NOMO-1 (cell line): Measurements from ENCODE around the gene SPAG7.

Source experiments
- DNase-seq, 2 experiments: peaks; one replicate each; lab custom pipeline; 2025; ENCODE audit not compliant: unreplicated experiment in 2 of 2; lab: John Stamatoyannopoulos, UW

Gene SPAG7

DNA sequence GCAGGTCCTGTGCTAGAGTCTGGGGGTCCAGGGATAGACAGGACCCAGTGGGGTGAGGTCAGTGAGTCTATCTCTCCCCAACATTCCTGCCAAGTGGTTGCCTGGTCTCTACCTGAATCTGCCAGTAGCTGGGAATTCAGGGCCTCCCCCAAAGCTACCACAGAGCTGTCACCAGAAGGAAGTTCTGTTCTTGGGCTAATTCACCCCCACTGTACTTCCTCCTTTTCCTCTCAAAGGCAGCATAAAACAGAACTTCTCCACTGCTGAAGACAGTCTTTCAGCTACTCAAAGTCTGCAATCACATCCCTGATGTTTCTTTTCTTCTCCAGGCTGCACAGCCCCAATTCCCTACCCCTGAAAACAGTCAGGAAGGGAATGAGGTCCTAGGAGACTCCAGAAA lies 11.1 kb upstream of the SPAG7 start:
- peak; percentile 61 to 81 for DNase-seq

DNA sequence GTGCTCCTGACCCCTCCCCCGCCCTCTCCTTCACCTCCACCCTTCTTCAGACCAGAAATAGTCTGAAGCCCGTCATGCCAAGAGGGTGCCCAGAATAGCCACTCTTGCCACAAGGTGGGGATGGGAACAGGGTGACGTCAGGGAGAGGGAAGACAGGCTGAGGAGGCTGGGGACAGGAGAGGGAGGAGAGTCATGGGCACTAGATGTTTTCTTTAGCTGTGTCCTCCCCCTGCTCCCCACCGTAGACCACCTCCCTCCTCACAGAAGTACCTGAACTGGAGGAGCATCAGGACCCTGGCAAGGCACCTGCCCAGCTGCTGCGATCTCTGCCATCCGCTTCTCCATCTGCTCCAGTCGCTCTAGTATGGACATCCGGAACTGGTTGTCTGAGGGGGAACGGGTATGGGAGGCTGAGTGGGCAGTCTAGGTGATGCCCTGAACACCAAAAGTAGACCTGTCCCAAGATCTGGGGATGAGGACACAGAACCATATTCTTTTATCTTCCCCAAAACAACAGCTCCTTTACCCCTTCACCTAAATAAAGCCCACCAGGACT lies 6.6 kb upstream of the SPAG7 start:
- no peak for DNase-seq

DNA sequence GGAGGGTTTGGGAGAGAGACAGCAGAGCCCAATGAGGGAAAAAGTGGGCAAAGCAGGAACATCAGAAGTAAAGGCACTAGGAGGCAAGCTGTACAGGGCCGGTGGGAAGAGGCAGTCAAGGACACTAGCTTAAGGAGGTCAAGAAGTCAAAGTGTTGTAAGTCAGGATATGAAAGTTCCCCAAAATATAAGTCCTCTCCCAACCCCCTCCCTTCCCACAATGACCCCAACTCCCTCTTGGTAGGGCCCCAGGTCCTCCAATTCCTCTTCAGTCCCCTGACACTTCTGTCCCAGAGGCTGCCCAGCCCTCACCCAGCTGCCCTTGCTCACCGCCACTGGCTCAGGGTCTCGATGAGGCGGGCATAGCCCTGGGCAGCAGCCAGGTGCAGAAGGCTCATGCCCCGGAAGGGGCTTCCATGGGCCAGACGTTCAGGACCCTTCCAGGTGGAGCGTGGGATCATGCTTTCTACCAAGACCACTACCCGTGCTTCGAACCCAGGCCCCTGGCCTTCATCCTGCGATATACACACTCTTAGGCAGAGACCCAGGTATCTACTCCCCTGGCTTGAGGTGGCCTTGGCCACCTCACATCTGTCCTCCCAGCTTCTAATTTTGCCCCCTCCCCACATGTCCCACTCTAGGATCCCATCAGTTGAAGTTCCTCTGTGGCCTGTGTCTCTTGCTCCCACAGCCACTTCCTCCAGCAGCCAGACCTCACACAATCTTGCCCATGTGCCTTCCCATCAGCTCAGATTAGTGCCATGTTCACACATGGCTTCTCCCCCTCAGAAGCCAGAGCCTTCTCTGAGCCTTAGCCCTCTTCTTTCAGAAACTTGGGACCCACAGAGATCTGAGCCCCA lies 5.9 kb upstream of the SPAG7 start:
- no peak for DNase-seq

- no peak for DNase-seq
Measured at GRCh38 chr17:4972752-4973151, 5.1 kb upstream of the SPAG7 start.

DNA sequence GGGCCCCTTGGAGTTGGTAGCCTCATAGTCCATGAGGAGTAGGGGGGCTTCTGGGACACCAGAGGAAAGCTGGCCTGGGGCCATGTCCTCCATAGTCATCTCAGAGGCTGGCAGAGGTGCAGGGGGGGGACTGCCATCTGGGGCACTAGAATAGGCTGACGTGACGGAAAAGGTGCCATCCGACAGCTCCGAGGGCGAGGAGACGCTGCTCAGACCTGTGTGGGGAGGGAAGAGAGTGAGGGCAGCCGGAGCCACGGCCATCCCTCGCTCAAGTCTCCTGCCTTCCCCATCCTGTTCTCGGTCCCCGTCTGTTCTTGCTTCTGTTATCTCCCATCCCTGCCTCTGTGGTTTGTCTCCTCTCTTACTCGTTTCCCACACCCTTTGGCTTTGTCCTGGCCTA lies 4.7 kb upstream of the SPAG7 start:
- DNase-seq: no peak

DNA sequence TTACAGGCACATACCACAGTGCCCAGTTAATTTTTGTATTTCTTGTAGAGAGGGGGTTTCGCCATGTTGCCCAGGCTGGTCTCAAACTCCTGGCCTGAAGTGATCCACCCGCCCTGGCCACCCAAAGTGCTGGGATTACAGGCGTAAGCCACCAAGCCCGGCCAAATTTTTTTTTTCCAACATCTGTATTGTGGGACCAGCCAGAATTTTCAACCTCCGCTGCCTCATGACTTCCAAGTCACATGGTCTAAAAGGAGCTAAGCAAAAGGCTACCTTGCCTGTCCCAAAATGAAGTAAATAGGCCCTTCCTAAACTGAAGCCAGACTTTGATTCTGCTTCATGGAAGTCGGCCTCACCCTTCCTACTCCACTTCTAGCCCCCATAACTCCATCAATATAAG lies 4.2 kb upstream of the SPAG7 start:
- DNase-seq: no peak

DNA sequence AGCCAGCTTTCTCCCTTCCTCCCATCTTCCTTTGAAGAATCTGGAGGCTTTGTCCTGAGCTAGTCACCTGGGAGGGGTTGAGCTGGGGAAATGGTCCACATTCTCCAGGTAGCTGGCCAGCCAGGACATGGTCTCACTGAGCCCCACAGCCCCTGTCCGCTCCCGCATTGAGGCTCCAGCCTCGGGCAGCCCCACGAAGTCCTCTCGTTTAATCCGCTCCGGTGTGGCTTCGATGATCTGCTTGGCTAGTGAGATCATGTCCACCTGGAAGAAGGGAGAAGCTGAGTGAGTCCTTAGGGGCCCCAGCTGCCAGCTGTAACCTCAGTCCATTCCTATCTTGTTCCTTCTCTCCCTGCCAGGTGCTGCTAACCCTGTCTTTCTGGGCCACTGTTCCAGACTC lies 2.7 kb upstream of the SPAG7 start:
- no peak for DNase-seq

- DNase-seq: no peak
Measured at GRCh38 chr17:4969551-4970173, 2.0 kb upstream of the SPAG7 start.

GRCh38 chr17:4969047-4969550 lies 1.5 kb upstream of the SPAG7 start:
- no peak for DNase-seq

DNA sequence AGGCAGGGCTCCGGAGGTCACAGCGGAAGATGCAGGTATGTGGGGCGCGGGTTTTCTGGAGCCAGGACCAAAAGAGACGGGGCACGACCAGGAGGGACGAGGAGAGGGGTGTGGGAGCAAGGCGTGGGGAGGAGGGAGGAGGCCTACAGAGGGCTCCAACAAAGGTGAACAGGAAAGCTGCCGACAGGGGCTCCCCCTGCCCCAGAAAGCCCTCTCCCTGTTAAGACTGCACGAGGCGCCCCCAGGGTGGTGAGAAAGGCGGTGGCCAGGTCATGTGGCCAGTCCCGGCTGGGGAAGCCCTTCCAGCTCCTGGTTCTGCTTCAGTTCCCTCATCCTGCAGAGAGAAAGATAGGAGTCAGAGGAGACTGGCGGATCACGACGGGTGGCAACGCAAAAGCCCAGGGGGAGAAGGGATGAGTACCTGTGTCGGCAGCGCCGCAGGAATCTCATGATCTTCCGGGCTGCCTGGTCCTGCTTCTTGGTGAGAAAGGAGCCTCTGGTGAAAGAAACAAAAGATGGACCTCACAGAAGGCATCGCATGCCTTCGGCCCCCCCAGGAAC lies 949 bp upstream of the SPAG7 start:
- DNase-seq: no peak

- peak; percentile 99 to 100 for DNase-seq
Measured at GRCh38 chr17:4966844-4967538, 626 bp downstream of the SPAG7 start.

GRCh38 chr17:4965311-4965986 lies 2.2 kb downstream of the SPAG7 start:
- DNase-seq: no peak

- DNase-seq: no peak
Measured at GRCh38 chr17:4960279-4960922, 7.2 kb downstream of the SPAG7 start.

DNA sequence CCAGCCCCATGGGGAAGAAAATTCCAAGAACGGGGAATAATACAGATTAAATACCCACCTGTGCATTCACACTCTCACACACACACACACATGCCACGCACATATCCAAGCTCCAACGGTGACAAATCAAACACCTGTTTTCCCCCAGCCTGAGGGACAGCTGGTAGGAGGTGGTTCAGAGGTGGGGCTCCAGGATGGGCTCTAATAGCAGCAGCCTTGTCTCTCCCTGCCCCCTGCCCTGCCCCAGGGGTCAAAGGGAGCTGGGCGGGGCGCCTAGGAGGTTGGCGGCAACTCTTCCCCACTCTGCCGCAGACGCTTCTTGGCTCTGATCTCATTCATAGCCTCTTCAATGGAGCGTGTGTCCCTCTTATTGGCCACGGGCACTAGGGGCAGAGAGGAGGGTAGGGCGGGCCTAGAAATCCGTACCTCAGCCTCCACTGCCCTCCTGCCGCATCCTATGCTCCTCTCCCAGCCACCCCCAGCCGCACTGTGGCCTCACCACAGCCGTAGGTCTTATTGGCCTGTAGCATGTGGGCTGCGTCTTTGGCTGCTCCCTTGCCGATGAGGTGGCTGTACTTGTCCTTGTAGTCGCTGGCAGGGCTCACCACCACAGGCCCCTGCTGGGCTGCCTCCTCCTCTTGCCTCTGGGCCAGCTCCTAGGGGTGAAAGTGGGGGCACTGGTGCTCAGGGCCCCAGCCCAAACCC lies 8.2 kb downstream of the SPAG7 start:
- no peak for DNase-seq

DNA sequence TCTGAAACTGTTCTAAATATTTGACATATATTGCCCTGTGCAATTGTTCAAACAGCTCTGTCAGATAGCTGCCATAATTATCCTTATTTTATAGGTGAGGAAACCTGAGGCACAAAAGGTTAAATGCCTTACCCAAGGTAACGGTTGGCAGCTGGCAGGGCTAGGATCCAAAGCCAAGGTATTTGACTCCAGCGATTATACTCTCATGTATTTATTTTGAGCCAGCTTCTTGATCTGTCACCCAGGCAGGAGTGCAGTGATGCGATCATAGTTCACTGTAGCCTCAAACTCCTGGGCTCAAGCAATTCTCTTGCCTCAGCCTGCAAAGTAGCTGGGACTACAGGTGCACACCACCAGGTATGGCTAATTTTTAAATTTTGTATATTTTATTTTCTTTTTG lies 9.5 kb downstream of the SPAG7 start:
- DNase-seq: no peak

DNA sequence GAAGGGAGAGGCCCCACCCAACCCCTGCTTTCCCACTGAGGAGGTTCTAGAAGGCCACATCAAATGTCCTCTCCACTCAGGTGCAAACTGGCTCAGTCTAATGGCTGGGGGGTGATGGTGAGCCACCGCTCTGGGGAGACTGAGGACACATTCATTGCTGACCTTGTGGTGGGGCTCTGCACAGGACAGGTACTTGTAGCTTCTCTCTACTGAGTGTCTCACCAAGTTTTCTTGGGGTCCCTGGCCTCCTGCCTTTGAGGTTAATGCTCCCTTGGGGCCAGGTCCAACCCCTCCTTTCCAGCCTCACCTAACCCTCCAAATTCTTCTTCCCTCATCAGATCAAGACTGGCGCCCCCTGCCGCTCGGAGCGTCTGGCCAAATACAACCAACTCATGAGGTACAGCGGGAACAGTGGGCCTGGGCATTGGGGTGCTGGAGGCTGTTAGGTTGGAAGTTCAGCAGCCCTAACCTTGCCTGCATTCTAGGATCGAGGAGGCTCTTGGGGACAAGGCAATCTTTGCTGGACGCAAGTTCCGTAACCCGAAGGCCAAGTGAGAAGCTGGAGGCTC lies 11.0 kb downstream of the SPAG7 start:
- no peak for DNase-seq

DNA sequence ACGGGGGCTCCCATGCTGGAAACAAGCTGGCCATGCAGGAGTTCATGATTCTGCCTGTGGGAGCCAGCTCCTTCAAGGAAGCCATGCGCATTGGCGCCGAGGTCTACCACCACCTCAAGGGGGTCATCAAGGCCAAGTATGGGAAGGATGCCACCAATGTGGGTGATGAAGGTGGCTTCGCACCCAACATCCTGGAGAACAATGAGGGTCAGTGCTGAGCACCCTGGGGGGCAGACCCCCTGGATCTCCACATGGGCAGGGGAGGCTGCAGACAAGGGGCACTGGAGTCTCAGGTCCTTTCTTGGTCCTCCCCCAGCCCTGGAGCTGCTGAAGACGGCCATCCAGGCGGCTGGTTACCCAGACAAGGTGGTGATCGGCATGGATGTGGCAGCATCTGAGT lies 12.5 kb downstream of the SPAG7 start:
- DNase-seq: no peak

DNA sequence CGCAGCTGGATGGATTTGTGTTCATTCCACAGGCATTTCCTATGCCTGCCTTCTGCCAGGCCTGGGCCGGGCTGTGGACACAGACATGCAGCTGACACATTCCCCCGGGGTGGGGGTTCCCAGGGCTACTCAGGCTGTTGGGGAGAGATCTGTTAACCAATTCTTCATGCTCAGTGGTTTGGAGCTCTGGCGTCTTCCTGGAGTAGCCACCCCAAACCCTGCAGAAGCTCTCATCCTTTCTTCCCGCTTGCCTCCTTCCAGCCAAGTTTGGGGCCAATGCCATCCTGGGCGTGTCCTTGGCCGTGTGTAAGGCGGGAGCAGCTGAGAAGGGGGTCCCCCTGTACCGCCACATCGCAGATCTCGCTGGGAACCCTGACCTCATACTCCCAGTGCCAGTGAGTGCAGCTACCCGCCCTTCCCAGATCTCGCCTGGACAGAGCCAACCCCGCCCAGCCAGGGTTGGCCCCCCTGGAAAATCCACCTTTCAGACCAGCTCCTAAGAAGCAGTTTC lies 14.1 kb downstream of the SPAG7 start:
- DNase-seq: no peak

GRCh38 chr17:4951486-4951885 lies 16.1 kb downstream of the SPAG7 start:
- no peak for DNase-seq
